ENCODE measurements around the gene UBE2L6.

DNA sequence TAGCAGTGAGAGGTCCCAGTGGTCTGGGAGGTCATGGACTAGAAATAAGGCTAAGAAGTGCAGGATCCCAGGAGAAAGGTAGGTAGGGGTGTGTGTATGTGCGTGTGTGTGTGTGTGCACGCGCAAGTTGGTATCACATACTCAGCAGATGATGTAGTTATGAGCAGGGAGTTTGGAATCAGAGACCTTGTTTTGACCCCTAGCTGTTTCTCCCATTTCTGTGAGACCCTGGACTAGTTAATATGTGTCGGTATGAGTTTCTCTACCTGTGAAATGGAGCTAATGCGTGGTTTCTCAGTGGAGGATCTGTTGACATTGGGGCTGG, 31.3 kb upstream of the UBE2L6 start:
- TF ChIP-seq, protein P1, sequence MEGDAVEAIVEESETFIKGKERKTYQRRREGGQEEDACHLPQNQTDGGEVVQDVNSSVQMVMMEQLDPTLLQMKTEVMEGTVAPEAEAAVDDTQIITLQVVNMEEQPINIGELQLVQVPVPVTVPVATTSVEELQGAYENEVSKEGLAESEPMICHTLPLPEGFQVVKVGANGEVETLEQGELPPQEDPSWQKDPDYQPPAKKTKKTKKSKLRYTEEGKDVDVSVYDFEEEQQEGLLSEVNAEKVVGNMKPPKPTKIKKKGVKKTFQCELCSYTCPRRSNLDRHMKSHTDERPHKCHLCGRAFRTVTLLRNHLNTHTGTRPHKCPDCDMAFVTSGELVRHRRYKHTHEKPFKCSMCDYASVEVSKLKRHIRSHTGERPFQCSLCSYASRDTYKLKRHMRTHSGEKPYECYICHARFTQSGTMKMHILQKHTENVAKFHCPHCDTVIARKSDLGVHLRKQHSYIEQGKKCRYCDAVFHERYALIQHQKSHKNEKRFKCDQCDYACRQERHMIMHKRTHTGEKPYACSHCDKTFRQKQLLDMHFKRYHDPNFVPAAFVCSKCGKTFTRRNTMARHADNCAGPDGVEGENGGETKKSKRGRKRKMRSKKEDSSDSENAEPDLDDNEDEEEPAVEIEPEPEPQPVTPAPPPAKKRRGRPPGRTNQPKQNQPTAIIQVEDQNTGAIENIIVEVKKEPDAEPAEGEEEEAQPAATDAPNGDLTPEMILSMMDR (IDR thresholded peaks at IDR 0.05; ENCODE audit: low read depth, low read length) = no peak
- TF ChIP-seq MYC (IDR thresholded peaks at IDR 0.05; ENCODE audit: low read depth, low read length) (no peak), POLR2A (IDR thresholded peaks at IDR 0.05; ENCODE audit: extremely low read depth, insufficient read length) (no peak)
- TF ChIP-seq, protein P2, sequence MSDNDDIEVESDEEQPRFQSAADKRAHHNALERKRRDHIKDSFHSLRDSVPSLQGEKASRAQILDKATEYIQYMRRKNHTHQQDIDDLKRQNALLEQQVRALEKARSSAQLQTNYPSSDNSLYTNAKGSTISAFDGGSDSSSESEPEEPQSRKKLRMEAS (IDR thresholded peaks at IDR 0.05; ENCODE audit: low read depth, low read length) = no peak
